Measurements from ENCODE around the gene KCTD17.

GRCh38 chr22:37046589-37046988 is 5.0 kb upstream of the KCTD17 start:
- TF ChIP-seq CTCF (IDR thresholded peaks at IDR 0.05; ENCODE audit: low read depth, low read length, missing input control) (no peak), MAX (IDR thresholded peaks at IDR 0.05) (no peak), TAF1 (conservative IDR thresholded peaks at IDR 0.05) (no peak), RAD21 (IDR thresholded peaks at IDR 0.05) (no peak), GABPA (IDR thresholded peaks at IDR 0.05 in 1 of 2, conservative IDR thresholded peaks at IDR 0.05 in 1 of 2) (no peak)
